Ishikawa (cell line): ENCODE data around the gene PRM2.

Experiments
- CEBPB ChIP-seq: IDR thresholded peaks from 2 replicates; pipeline ENCODE4 v1.6.1; 2012
- CREB1 ChIP-seq: IDR thresholded peaks from 2 replicates; pipeline ENCODE4 v1.6.1; 2012; ENCODE audit warnings: low read depth
- EGR1 ChIP-seq: IDR thresholded peaks from 2 replicates; pipeline ENCODE4 v1.6.1; 2012
- EP300 ChIP-seq: IDR thresholded peaks from 2 replicates; pipeline ENCODE4 v1.6.1; 2012; ENCODE audit warnings: borderline replicate concordance
- FOXM1 ChIP-seq: IDR thresholded peaks from 2 replicates; pipeline ENCODE4 v1.6.1; 2012; ENCODE audit warnings: low read depth, borderline replicate concordance
- NFIC ChIP-seq: IDR thresholded peaks from 2 replicates; pipeline ENCODE4 v1.6.1; 2012
- RAD21 ChIP-seq: IDR thresholded peaks from 2 replicates; pipeline ENCODE4 v1.6.1; 2012; ENCODE audit warnings: low read depth
- TAF1 ChIP-seq: IDR thresholded peaks from 2 replicates; pipeline ENCODE4 v1.6.1; 2012; ENCODE audit warnings: low read depth, mild to moderate bottlenecking
- TCF12 ChIP-seq: IDR thresholded peaks from 2 replicates; pipeline ENCODE4 v1.6.1; 2012; ENCODE audit warnings: low read depth
- TEAD4 ChIP-seq: IDR thresholded peaks from 2 replicates; pipeline ENCODE4 v1.6.1; 2012
- YY1 ChIP-seq: IDR thresholded peaks from 2 replicates; pipeline ENCODE4 v1.6.1; 2012; ENCODE audit warnings: low read depth
- ZBTB7A ChIP-seq: IDR thresholded peaks from 2 replicates; pipeline ENCODE4 v1.6.1; 2012; ENCODE audit warnings: low read depth
- TF ChIP-seq, protein P1 (sequence below): IDR thresholded peaks from 2 replicates; pipeline ENCODE4 v1.6.1; 2012
- TF ChIP-seq, protein P2 (sequence below): IDR thresholded peaks from 2 replicates; pipeline ENCODE4 v1.6.1; 2012; ENCODE audit warnings: low read depth, mild to moderate bottlenecking
- TF ChIP-seq, protein P3 (sequence below): IDR thresholded peaks from 2 replicates; pipeline ENCODE4 v1.6.1; 2012

The PRM2 gene

DNA sequence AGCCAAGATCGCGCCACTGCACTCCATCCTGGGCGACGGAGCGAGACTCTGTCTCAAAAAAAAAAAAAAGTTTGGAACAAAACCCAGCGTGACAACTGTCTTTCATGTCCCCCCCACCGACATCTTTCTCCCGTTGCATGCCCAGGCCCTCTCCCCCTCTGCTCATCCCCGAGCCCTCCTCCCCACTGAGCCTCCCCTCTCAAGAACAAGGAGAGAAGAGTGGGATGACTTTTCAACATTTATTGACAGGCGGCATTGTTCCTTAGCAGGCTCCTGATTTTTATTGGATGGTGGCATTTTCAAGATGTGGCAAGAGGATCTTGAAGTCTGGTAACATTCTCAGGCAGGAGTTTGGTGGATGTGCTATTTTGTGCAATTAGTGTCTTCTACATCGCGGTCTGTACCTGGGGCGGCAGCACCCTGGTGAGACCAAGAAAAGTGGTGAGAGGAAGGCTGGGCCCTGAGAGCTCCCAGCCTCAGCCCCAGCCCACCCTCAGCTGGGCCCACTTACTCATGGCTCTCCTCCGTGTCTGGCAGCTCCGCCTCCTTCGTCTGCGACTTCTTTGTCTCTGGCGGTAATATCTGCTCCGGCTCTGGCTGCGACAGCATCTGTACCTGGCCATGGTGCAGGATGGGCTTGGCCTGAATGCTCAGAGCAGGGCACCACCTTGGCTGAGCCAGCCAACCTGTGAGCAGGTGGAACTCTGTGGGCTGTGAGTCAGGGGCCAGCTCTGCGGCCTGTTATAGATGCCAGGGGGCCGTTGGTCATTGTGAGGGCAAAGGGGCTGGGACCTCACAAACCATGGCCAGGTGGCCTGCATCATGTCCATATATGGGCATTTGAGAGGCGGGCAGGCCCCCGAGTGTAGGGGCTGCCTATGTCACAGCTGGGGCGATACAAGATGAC is 4.6 kb upstream of the PRM2 start, which contains the start of gene PRM1:
PRM1 (minus strand) TSS at position 715 of the 907 bp plus-strand sequence; CDS start at position 623, 92 bp downstream.
- no peak for TF ChIP-seq TCF12
- TF ChIP-seq YY1, result no peak
- no peak for TF ChIP-seq TAF1
- no peak for TF ChIP-seq FOXM1
- no peak for TF ChIP-seq CEBPB
- TF ChIP-seq, protein P1, sequence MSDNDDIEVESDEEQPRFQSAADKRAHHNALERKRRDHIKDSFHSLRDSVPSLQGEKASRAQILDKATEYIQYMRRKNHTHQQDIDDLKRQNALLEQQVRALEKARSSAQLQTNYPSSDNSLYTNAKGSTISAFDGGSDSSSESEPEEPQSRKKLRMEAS, result no peak
- TF ChIP-seq, protein P2, sequence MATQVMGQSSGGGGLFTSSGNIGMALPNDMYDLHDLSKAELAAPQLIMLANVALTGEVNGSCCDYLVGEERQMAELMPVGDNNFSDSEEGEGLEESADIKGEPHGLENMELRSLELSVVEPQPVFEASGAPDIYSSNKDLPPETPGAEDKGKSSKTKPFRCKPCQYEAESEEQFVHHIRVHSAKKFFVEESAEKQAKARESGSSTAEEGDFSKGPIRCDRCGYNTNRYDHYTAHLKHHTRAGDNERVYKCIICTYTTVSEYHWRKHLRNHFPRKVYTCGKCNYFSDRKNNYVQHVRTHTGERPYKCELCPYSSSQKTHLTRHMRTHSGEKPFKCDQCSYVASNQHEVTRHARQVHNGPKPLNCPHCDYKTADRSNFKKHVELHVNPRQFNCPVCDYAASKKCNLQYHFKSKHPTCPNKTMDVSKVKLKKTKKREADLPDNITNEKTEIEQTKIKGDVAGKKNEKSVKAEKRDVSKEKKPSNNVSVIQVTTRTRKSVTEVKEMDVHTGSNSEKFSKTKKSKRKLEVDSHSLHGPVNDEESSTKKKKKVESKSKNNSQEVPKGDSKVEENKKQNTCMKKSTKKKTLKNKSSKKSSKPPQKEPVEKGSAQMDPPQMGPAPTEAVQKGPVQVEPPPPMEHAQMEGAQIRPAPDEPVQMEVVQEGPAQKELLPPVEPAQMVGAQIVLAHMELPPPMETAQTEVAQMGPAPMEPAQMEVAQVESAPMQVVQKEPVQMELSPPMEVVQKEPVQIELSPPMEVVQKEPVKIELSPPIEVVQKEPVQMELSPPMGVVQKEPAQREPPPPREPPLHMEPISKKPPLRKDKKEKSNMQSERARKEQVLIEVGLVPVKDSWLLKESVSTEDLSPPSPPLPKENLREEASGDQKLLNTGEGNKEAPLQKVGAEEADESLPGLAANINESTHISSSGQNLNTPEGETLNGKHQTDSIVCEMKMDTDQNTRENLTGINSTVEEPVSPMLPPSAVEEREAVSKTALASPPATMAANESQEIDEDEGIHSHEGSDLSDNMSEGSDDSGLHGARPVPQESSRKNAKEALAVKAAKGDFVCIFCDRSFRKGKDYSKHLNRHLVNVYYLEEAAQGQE, result no peak

DNA sequence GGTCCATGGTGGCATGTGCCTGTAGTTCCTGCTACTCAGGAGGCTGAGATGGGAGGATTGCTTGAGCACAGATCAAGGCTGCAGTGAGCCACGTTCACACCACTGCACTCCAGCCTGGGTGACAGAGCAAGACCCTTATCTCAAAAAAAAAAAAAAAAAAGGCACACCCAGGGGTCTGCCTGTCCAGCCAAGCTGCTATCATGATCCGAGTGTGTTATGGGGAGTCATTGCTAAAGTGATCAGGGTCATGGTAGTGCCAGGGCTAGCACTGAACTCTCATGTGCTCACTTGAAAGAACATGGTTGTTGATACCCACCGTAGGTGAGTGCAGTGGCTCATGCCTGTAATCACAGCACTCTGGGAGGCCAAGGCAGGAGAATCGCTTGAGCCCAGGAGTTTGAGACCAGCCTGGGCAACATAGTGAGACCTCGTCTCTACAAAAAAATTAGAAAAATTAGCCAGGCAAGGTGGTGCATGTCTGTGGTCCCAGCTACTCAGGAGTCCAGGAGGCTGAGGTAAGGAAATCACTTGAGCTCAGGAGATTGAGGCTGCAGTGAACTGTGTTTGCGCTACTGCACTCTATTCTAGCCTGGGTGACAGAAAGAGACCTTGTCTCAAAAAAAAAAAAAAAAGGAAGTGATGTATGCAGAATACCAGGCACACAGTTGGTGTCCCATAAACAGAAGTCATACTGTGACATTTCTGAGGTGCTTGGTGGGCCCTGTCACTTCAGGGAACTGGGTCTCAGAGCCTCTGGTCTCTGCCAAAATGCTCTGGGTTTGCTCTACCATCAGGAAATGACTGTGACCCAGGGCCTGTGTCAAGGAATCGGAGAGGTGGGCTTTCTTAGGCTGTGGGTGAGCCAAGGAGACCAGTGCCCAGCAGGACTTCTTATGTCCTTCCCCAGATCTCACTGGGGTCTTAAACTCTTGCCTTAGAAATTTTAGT is 2.7 kb upstream of the PRM2 start:
- TF ChIP-seq, protein P3, sequence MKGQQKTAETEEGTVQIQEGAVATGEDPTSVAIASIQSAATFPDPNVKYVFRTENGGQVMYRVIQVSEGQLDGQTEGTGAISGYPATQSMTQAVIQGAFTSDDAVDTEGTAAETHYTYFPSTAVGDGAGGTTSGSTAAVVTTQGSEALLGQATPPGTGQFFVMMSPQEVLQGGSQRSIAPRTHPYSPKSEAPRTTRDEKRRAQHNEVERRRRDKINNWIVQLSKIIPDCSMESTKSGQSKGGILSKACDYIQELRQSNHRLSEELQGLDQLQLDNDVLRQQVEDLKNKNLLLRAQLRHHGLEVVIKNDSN, result no peak
- TF ChIP-seq CEBPB, result no peak
- no peak for TF ChIP-seq TAF1
- no peak for TF ChIP-seq RAD21
- TF ChIP-seq TCF12, result no peak
- TF ChIP-seq, protein P2, result no peak
- TF ChIP-seq EGR1, result no peak
- no peak for TF ChIP-seq EP300
- TF ChIP-seq TEAD4, result no peak
- TF ChIP-seq NFIC, result no peak
- TF ChIP-seq ZBTB7A, result no peak
- TF ChIP-seq FOXM1, result no peak
- TF ChIP-seq CREB1, result no peak
- no peak for TF ChIP-seq YY1

DNA sequence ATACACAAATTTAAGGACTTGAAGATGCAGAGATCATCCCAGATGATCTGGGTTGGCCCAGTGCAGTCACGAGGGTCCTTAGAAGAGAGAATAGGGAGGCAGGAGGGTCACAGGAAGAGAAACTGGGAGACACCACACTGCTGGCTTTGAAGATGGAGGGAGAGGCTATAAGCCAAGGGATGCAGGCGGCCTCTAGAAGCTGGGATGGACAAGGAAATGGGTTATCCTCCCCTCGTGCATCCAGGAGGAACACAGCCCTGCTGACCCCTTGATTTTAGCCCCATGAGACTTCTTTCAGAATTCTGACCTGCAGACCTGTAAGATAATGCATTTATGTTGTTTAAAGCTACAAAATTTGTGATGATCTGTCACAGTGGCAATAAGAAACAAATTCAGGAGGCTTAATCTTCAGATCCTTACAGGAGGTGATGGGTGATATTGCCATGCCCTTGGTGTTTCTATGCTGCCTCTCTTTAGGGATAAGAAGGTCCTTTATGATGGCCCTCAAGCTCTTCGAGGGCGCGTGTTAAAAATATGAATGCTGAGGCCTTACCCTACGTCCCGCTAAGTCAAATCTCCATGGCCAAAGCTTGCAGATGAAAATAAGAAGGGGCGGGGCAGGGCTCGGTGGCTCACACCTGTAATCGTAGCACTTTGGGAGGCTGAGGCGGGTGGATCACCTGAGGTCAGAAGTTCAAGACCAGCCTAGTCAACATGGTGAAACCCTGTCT is 1.5 kb upstream of the PRM2 start:
- TF ChIP-seq CEBPB (no peak), EGR1 (no peak), NFIC (no peak), RAD21 (no peak), FOXM1 (no peak), EP300 (no peak), TAF1 (no peak), ZBTB7A (no peak), TEAD4 (no peak), YY1 (no peak), TCF12 (no peak), CREB1 (no peak)
- TF ChIP-seq, protein P1, result no peak
- TF ChIP-seq, protein P2, result no peak
- TF ChIP-seq, protein P3, result no peak
